ENCODE measurements around the gene ZNHIT1.

ZNHIT1 gene

DNA sequence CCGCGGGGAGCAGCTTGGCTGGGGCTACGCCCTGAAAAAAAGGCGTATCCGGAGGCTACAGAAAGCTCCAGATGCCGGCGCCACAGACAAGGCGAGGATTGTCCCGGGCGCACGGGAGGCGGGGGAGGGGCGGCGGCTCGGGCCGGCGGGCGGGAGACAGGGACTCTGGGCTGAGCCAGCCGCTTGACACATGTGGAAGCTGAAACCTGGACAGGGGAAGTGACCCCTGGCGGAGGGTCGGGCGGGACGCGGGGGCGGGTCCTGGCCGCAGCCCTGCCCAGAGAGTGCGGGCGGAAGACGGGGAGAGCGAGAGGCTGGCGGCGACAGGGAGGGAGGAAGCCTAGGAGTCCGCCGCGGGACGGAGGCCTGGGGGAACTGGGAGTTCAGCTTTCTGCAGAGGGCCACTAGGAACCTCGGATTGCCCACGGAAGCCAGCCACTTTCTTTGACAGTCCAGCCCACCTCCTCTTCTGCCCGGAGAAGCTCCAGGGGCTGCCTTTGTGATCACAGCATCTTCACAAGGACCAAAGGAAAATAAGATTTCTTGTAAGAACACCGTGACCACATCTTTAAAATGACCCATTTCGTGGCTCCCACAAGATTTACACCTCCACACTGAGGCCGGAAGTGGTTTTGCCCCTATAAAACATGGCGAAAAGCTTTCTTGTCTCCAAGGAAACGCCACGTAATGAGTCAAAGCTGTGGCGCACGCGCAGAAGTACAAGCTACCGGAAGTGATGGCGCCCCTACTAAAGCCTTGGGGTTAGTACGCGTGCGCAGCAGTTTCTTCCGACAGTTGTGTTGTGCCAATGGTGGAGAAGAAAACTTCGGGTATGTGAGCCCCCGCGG is at the start of gene ZNHIT1, which contains the start of gene PLOD3:
TSS of gene ZNHIT1 (plus strand) at position 778 of the 848 bp plus-strand sequence. CDS start at position 809, 31 bp downstream.
TSS of gene PLOD3 (minus strand) at position 194 of the 848 bp plus-strand sequence. CDS start 307 bp downstream, outside the sequence.
- peak; percentile 96 for DNase-seq (ENCODE audit: low read depth)

DNA sequence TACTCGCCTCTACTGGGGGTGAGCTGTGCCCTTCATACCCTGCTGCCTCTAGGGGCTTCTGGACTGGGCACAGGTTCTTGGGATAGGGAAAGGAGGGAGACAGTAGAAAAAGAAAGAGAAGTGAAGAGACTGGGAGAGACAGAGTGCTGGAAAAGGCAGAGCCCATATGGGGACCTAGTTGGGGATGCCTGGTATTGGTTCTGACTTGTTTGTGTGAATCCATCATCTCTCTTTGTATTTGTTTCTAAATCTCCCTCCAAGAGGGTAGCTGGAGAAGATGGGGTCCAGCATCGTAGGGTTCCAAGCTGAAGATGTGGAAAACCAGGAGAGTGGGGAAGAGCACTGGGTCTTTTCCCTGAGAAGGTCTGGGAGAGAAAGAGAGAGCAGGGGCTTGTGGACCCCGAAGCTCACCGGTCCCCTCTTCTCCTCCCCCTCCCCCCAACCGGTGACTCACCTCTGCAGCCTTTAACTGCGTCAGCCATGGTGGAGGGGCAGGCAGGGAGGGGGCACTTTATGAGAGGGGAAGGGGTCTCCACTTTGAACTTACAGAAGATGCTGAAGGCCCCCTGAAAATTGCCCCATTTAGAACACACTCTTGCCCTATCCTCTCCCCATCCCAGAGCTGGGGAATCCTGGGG is 49.4 kb upstream of the ZNHIT1 start:
- no peak for DNase-seq (ENCODE audit: low read depth)

DNA sequence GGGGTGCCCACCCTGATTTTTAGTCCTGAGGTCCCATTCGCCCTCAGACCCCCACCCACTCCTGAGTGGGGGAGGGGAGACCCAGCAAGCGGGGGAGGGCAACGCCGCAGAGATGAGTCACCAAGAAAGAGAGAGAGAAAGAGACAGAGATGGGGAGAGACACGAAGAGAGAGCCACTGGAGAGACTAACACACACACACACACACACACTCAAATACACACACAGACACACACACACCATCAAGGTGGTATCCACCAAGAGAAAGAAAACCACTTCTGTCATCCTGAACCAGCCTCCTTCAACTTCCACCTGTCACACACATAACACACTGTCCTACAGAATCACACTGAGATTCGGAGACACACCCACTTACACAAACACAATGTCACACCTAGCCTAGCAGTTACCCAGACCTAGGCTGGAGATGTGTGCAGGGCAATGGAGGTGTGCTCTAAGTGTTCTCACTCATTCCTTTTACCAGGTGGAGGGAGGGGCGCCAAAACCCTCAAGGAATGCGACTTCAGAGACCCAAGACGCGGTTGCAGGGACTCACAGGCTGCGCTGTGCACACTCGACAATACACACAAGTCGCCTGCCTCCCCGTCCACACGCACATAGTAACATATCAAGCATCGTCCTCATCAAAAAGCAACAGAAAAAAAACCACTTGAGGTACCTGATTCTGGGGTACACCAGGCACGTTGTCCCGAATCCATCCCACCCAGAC is 48.7 kb upstream of the ZNHIT1 start:
- DNase-seq (ENCODE audit: low read depth) = no peak

DNA sequence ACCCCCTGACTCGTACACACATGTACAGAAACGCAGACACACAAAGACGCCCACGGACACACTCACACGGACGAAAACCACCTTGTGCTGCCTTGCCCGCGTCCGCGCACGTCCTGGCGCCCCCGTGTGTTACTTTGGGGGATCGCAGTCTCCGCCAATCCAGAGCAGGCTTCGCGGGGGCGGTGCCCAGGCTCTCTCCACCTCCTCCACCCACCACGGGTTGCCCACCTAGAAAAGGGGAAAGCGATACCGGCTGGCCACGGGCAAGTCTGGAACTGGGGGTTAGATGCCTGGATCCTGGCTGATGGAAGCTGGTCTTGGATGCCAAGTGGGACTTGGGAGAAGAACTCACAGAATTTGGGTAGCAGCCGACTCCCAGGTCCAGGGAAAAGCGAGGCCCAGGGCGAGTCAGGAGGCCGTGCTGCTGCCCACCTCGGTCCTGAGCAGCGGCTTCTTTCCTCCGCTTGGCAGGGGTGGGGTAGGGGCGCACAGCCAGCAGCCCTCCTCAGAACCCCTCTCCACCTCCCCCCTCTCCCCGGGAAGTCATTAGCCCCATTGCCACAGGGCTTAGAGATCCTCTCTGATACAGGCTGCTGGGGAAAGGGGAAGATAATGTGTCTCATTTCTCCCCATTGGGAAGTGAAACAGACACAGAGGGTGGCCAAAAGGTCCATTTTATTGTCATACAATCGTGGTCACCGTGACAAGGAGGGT is 48.0 kb upstream of the ZNHIT1 start:
- DNase-seq (ENCODE audit: low read depth) = peak; percentile 55

DNA sequence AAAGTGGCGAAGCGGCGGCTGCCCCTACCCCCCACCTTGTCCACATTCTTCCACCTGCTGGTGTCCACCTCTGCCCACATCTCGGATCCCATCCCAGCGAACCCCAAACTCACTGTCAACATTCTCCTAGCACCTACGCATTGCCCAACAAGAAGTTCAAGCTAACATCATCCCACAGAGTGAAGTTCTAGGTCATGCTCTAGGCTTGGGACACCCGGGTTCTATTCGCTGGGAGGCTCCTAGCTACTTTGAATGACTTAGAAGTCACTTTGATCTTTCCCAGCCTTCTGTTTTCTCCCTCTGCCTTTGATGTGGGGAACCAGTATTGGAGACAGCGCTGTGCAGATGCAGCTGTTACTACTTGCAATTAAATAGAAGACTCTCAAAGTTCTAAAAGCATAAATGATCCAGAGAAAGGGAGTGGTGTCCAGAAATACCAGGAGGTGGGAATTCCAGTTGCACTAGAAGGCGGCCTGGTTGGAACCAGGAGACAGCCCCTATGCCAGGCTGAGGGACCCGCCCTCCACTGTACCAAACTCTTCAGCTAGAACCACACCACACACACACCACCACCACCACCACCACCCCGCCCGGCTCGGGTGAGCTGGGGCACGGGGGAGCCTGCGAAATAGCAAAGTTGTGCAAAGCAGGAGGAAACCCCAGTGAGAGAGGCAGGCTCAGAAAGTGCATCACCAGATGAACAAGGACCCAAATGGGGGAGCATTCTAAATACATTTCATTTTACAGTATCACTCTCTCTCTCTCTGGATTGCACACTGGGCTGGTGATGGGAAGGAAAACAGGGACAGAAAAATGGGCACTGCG is 47.1 kb upstream of the ZNHIT1 start:
- DNase-seq (ENCODE audit: low read depth) = no peak

DNA sequence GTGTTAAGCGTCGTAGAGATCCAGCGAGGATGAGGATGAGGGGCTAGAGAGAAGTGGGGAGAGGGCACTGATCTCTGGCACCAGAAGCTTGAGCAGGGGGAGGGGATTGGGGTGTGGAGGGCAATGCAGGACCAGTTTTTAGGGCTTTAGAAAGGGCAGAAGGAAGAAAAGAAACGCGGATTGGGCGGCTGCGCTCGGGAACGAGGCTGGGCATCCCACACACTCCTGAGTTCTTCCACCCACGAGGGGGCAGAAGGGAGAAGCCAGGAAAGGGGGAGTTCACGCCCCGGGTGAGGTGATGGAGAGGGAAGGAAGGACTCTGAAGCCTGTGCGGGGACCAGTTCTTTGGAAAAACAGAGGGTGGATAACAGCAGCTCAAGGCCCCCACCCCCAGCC is 46.5 kb upstream of the ZNHIT1 start:
- DNase-seq (ENCODE audit: low read depth) = no peak

DNA sequence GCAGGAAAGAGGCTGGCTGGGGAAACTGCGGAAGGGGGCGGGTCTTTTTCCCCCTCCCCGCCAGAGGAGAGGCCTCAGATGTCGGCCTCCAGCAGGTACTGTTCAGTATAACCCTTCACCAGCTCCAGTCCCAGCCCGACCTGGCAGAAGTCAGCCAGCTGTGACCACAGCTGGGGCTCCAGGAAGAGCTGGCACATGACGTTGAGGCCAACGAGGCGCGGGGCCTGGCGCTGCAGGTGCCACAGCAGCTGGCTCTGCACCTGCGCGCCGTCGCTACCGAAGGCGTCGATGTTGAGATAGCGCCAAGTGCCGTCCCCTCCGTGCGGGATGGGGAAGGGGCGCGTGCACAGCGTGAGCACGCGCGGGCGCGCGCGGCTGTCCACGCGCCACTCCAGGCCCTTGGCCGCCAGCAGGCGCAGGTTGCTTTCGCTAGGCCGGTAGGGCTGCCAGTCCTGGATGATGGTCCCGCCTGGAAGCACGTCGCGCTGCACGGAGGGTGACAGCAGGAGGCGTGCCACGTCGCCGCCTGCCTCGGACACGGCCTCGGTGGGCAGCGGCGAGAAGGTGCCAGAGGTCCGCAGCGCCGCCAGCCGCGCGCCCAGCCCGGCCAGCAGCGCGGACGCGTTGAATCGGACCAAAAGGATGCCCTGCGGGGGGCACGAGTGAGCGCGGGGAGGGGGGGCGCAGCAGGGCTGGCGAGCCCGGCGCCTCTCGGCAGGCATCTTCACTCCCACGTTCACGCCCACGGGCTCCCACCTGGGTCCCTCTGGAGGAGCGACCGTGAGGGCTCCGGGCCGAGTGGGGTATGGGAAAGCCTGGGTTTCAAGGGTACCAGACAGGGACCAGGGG is 45.7 kb upstream of the ZNHIT1 start:
- DNase-seq (ENCODE audit: low read depth) = no peak

DNA sequence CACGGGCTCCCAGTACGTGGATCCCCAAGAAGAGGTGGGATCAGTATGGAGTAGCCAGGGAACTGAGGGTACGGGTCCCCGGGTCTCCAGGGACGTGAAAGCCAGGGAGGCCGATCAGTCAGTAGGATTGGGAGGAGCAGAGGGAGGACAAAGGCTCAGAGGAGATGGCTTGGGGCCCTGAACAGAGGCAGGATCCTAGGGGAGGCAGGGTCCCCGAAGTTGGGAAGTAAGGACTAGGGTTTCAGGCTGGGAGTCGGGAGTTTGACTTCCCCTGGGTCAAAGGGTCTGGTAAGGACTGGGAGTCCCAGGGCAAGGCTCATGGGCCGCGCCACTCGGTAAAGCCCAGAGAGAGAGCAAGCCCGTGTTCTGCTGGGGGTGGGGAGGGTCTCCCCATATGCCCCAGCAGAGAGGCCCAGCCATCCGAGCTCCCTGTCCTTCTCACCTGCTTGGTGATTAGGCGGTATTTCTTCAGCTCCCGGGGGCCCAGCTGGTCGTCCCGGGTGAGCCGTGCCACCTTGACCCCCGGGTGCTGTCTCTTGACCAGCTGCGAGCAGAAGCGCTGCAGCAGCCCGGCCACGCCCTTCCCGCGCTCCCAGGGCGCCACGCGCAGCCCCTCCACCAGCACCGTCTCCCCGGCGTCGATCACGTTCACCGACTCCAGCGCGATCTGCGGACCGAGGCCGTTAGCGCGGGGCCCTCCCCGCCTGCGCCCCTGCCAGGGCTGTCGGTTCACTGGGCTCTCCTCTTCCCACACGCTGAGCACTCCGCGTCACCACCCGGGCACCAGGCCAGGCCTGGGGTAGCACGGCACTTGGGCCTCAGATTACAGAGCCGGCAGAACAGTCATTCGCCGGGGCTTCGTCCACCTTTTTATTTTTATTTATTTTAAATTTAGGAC is 44.9 kb upstream of the ZNHIT1 start:
- DNase-seq (ENCODE audit: low read depth) = peak; percentile 79

DNA sequence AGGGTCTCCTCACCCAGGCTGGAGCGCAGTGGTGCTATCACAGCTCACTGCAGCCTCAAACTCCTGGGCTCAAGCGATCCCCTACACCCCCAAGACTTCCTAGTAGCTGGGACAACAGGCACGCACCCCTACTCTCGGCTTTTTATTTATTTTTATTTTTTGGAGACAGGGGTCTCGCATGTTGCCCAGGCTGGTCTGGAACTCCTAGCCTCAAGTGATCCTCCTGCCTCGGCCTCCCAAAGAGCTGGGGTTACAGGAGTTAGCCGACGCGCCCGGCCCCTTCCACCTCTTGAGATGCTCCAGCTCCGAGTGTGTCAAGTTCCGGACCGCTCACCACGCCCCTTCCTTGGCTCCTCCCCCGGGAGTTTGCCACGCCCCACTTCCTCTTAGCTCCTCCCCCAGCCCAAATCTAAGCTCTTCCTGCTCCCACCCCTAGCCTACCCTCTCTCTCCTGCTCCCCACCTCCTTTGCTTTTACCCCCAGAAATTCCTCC is 44.2 kb upstream of the ZNHIT1 start:
- DNase-seq (ENCODE audit: low read depth) = no peak

DNA sequence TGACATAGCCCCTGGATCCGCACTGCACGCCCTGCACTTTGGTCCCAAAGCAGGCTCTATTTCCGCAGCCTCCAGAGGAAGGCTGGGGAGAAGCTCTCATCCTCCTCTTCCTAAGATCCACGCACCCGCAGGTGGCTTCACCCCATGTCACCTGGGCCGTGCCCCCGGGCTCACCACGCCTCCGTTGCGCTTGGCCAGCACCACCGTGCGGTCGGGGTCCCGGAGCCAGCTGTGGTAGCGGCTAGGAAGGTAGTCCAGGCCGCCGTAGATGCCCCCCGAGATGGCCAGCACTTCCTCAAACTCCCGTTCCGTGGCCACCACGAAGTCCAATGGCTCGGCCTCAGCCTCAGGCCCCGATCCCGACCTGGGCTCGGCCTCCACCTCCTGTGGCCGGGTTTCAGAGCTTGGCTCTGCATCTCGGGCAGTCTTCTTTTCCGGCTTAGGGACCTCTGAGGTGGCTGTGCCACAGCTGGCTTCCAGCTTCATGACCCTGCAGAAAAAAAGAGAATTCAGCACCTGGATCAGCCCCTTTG is 43.6 kb upstream of the ZNHIT1 start:
- DNase-seq (ENCODE audit: low read depth) = no peak

DNA sequence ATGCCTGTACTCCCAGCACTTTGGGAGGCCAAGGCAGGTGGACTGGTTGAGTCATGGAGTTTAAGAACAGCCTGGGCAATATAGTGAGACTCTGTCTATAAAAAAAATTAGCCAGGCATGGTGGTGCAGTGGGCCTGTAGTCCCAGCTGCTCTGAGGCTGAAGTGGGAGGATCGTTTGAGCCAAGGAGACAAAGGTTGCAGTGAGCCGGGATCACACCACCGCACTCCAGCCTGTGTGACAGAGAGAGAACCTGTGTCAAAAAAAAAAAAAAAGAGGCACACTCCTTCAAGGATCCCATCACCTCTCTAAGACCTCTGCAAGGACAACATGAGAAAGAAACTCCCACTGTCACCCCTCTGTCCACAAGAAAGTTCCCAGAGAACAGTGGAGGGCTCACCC is 42.3 kb upstream of the ZNHIT1 start:
- no peak for DNase-seq (ENCODE audit: low read depth)

DNA sequence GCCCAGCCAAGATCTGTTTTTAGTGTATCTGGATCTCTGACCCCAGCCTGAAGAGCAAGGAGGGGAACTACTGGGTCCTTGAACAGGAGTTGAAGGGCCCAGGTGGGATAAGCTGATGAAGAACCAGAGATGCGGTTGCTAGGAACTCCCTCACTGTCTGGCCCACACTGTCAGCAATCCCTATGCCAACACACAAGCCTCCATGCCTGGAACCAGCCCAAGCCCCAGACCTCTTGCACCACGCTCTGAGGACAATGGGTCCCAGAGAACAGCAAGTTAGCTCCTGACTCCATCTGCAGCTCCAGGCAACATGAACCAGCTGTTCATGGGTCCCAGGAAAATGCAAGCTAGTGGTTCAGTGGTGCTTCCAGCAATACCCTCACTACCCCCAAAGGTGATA is 40.3 kb upstream of the ZNHIT1 start:
- no peak for DNase-seq (ENCODE audit: low read depth)

DNA sequence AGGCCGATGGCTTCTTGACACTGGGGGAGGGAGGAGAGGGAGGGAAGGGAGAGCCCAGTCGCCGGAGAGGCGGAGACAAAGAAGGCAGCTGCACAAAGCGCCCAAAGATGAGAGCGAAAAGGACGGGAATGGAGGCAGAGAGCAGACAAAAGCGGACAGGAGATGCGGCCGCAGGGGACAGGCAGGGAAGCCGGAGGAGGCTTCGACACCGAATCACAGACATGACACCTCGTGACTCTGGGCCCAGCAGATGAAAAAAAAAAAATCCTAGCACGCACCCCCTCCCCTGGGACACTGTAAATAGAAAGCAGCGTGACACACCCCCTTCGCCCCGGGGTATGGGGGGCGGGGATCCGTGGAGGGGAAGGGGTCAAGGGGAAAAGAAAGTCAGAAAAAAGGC is 38.8 kb upstream of the ZNHIT1 start:
- DNase-seq (ENCODE audit: low read depth) = no peak

DNA sequence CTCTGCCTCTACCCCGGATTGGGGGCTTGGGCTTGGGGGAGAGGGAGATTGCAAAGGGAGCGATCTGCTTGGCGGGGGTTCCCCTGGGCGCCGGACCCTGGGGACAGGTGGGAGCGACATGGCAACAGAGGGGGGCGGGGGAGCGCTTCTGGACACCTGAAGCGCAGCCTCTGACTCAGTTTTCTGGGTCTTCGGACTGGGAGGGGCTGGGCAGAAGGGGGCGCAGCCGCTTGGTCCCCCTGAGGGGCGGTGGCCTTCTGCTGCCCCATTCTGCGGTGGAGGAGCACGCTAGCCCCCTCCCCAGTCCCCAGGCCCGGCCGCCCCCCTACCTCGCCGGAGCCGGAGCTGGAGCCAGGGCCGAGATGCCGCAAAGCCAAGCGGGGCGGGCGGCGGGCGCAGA is 38.3 kb upstream of the ZNHIT1 start:
- DNase-seq (ENCODE audit: low read depth) = no peak

DNA sequence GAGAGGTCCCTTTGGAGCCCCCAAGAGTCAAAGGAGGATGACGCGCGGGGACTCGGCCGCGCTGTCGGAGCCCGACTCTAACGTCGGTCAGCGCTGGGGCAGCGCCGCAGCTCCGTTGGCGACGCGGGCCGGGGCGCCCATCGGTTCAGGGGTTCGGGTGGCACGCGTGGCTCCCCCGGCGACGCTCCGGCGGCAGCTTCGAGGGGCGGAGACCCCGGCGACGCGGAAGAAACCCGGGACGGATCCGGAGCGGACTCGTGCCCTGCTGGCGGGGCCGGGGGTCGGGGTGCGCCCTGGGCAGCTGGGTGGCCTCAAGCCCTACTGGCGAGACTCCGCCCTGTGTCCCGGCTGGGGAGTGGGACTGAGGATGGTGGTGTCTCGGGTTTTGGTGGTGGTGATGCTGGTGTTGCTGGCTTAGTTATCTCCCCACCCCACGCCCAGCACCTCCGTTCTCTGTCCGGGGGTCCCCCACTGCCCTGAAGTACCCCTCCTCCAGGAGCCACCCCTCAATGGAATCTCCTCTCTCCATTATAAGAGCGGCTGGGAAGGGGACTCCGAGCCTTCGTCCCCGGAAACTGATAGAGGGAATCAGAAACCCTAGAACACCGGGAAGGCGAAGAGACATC is 37.7 kb upstream of the ZNHIT1 start, which contains the start of gene NAT16:
TSS of gene NAT16 (minus strand) at position 164 of the 626 bp plus-strand sequence. CDS start 5,486 bp downstream, outside the sequence.
- DNase-seq (ENCODE audit: low read depth) = no peak

DNA sequence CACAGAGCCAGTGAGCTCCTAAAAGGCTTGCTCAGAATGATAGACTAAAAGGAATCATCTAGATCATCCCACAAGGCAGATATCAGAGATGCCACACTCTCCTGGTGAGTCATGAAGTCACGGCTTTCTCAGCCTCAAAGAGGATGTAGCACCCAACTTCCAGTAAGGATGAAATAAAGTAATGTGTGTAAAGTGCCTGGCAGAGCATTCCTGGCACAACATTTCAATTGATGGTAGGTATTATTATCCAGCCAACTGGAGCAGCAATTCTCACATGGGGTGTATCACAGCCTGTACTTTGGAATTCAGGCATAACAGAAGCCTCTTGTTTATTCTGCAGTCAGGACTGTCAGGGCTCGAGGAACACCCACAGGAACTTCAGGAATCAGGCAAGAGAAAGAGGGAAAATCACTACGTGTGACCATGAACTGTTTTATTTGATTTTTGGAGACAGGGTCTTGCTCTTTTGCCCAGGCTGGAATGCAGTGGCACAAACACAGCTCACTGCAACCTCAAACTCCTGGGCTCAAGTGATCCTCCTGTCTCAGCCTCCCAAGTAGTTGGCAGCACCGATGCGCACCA is 32.6 kb upstream of the ZNHIT1 start:
- DNase-seq (ENCODE audit: low read depth) = no peak

DNA sequence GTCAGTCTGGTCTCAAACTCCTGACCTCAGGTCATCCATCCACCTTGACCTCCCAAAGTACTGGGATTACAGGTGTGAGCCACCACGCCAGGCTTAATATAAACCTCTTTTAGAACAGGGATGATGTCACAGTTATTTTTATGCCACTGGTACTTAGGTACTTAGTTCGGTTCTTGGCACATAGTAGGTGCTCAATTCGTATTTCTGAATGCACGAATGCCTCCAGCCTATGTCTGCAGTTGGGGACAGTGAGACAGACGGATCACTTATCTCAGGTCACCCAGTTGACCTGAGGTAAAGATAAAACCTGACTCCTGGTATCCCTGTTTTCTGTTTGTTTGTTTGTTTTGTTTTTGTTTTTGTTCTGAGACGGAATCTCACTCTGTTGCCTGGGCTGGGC is 31.8 kb upstream of the ZNHIT1 start:
- DNase-seq (ENCODE audit: low read depth) = no peak

Measured in fibroblast of gingiva (primary cell).